Measurements from ENCODE around the gene TLR10. TPM values are rescaled to one million over a fixed set of nuclear protein-coding genes. Genes with fewer than 3 reads are reported as not detected.

TLR10 gene
- total and polyA plus RNA-seq, 8 donors, result 0.15 to 1.1 (median 0.66) TPM; not detected in 4

- Histone ChIP-seq H3K9me3 (no peaks in the 10 kb centered on the region), H3K27ac (peak overlapping the region in 1 of 5 donors; percentile 25), H3K4me3 (no peak overlapping the region), H3K36me3 (no peaks in the 10 kb centered on the region), H3K27me3 (no peaks in the 10 kb centered on the region), H3K4me1 (peaks cover 0 to 6% (median 5%) of the 10 kb centered on the region in 4 donors)
- intact Hi-C loops (cut with DNase I; ENCODE audit: low total_unique reads), result no loop called here
- WGBS, 5 donors, result 7 to 12% (median 10%) methylated on average over 8 of the region's 8 CpGs
- TF ChIP-seq CTCF (IDR thresholded peaks at IDR 0.05) (peak in 5 of 7 experiments; percentile 44 to 66 (median 61)), POLR2AphosphoS5 (IDR thresholded peaks at IDR 0.05) (peak in 1 of 3 donors; percentile 14), EP300 (IDR thresholded peaks at IDR 0.05) (no peak)
- DNase-seq, result peak; percentile 52 to 89
These were observed 23.5 kb downstream of the TLR10 start for GRCh38 chr4:38759113-38759789.

GRCh38 chr4:38757945-38758600 lies 24.7 kb downstream of the TLR10 start:
- 74 to 84% (median 76%) methylated on average over 6 of the region's 6 CpGs for WGBS, 5 donors
- no peaks in the 10 kb centered on the region for H3K36me3 ChIP-seq
- no peaks in the 10 kb centered on the region for H3K9me3 ChIP-seq
- peak; percentile 33 to 52 for DNase-seq
- TF ChIP-seq CTCF (IDR thresholded peaks at IDR 0.05), result peak in 3 of 7 experiments; percentile 19 to 30 (median 28)
- no peak for TF ChIP-seq POLR2AphosphoS5 (IDR thresholded peaks at IDR 0.05)
- H3K4me1 ChIP-seq, result peaks cover 0 to 12% (median 5%) of the 10 kb centered on the region in 4 donors
- H3K27ac ChIP-seq, result no peak overlapping the region
- intact Hi-C loops (cut with DNase I; ENCODE audit: low total_unique reads), result no loop called here
- no peak overlapping the region for H3K4me3 ChIP-seq
- no peaks in the 10 kb centered on the region for H3K27me3 ChIP-seq

- peak overlapping the region in 4 of 5 donors; percentile 45 to 77 (median 56) for H3K27ac ChIP-seq
- intact Hi-C loops (cut with DNase I; ENCODE audit: low total_unique reads), result no loop called here
- 33 to 43% (median 39%) methylated on average over 19 of the region's 19 CpGs for WGBS, 5 donors
- H3K4me3 ChIP-seq, result no peak overlapping the region
- H3K9me3 ChIP-seq, result peaks cover 0 to 3% (median under 1%) of the 10 kb centered on the region in 4 donors
- no peaks in the 10 kb centered on the region for H3K36me3 ChIP-seq
- DNase-seq, result peak; percentile 55 to 95
- H3K27me3 ChIP-seq, result no peaks in the 10 kb centered on the region
- TF ChIP-seq EP300 (IDR thresholded peaks at IDR 0.05) (no peak), POLR2A (IDR thresholded peaks at IDR 0.05) (no peak), POLR2AphosphoS5 (IDR thresholded peaks at IDR 0.05) (peak in 1 of 3 donors; percentile 12), CTCF (IDR thresholded peaks at IDR 0.05) (no peak)
- peaks cover 0 to 22% (median 4%) of the 10 kb centered on the region in 4 donors for H3K4me1 ChIP-seq
These were observed 29.6 kb downstream of the TLR10 start for GRCh38 chr4:38752941-38753806.

GRCh38 chr4:38752372-38752940 lies 30.3 kb downstream of the TLR10 start:
- no peaks in the 10 kb centered on the region for H3K27me3 ChIP-seq
- peak overlapping the region in 4 of 5 donors; percentile 45 to 77 (median 56) for H3K27ac ChIP-seq
- no peaks in the 10 kb centered on the region for H3K36me3 ChIP-seq
- intact Hi-C loops (cut with DNase I; ENCODE audit: low total_unique reads), result no loop called here
- WGBS, 5 donors, result 61 to 73% (median 63%) methylated on average over 8 of the region's 8 CpGs
- peaks cover 0 to 22% (median 4%) of the 10 kb centered on the region in 4 donors for H3K4me1 ChIP-seq
- H3K9me3 ChIP-seq, result peaks cover 0 to 10% (median 5%) of the 10 kb centered on the region in 4 donors
- TF ChIP-seq EP300 (IDR thresholded peaks at IDR 0.05) (no peak), POLR2A (IDR thresholded peaks at IDR 0.05) (no peak), CTCF (IDR thresholded peaks at IDR 0.05) (no peak), POLR2AphosphoS5 (IDR thresholded peaks at IDR 0.05) (no peak)
- DNase-seq, result no peak
- no peak overlapping the region for H3K4me3 ChIP-seq
